HEK293T (cell line): ENCODE data around the gene RHOXF1.
"Not testable (repeated sequence)": the region's sequence is repeated elsewhere in the genome, so short reads cannot be mapped to it uniquely, and the experiment has no call there.

Source experiments
- CTCF ChIA-PET: fragments of 350-600 bp; formaldehyde crosslinking; extraction: SDS; loops from one replicate; lab custom pipeline; 2021; ENCODE audit warnings: antibody characterized with exemption, inconsistent platforms; lab: Yijun Ruan, JAX
- POLR2A ChIA-PET: fragments of 350-600 bp; formaldehyde crosslinking; extraction: SDS; loops from one replicate; lab custom pipeline; 2020; ENCODE audit warnings: antibody characterized with exemption, inconsistent platforms; lab: Yijun Ruan, JAX
- DNase-seq: peaks from one replicate; pipeline ENCODE4 v3.0.0; 2012; ENCODE audit warnings: mixed read lengths; ENCODE audit errors: extremely low spot score
- ARNT ChIP-seq: fragments of 450-650 bp; IDR thresholded peaks from 2 replicates; pipeline ENCODE4 v1.6.1; 2017; ENCODE audit warnings: mild to moderate bottlenecking
- BHLHE40 ChIP-seq: fragments of 450-650 bp; IDR thresholded peaks from 2 replicates; pipeline ENCODE4 v1.6.1; 2016; ENCODE audit warnings: mild to moderate bottlenecking, moderate library complexity, borderline replicate concordance
- CTBP1 ChIP-seq: fragments of 450-650 bp; IDR thresholded peaks from 2 replicates; pipeline ENCODE4 v1.6.1; 2016; ENCODE audit warnings: borderline replicate concordance
- ELF4 ChIP-seq: fragments of 450-650 bp; IDR thresholded peaks from 2 replicates; pipeline ENCODE4 v1.6.1; 2017; ENCODE audit warnings: antibody characterized with exemption
- FOXA1 ChIP-seq: fragments of 450-650 bp; IDR thresholded peaks from 2 replicates; pipeline ENCODE4 v1.6.1; 2016; ENCODE audit warnings: mild to moderate bottlenecking
- FOXK2 ChIP-seq: fragments of 450-650 bp; IDR thresholded peaks from 2 replicates; pipeline ENCODE4 v1.6.1; 2016; ENCODE audit warnings: mild to moderate bottlenecking
- FOXM1 ChIP-seq: fragments of 450-650 bp; IDR thresholded peaks from 2 replicates; pipeline ENCODE4 v1.6.1; 2017; ENCODE audit warnings: mild to moderate bottlenecking, borderline replicate concordance
- HDGF ChIP-seq: fragments of 450-650 bp; IDR thresholded peaks from 2 replicates; pipeline ENCODE4 v1.6.1; 2017; ENCODE audit warnings: antibody characterized with exemption, borderline replicate concordance
- L3MBTL2 ChIP-seq: fragments of 450-650 bp; conservative IDR thresholded peaks from 2 replicates; pipeline ENCODE4 v1.6.1; 2016; ENCODE audit warnings: mild to moderate bottlenecking
- LEF1 ChIP-seq: fragments of 450-650 bp; IDR thresholded peaks from 2 replicates; pipeline ENCODE4 v1.6.1; 2017; ENCODE audit warnings: mild to moderate bottlenecking, borderline replicate concordance
- NFRKB ChIP-seq: fragments of 450-650 bp; IDR thresholded peaks from 2 replicates; pipeline ENCODE4 v1.6.1; 2016; ENCODE audit warnings: mild to moderate bottlenecking, moderate library complexity
- PKNOX1 ChIP-seq: fragments of 450-650 bp; IDR thresholded peaks from 2 replicates; pipeline ENCODE4 v1.6.1; 2016
- SP1 ChIP-seq: fragments of 450-650 bp; IDR thresholded peaks from 2 replicates; pipeline ENCODE4 v1.6.1; 2017
- SUZ12 ChIP-seq: fragments of 450-650 bp; IDR thresholded peaks from 2 replicates; pipeline ENCODE4 v1.6.1; 2016; ENCODE audit warnings: mild to moderate bottlenecking
- TARDBP ChIP-seq: fragments of 450-650 bp; IDR thresholded peaks from 2 replicates; pipeline ENCODE4 v1.6.1; 2016
- ZNF384 ChIP-seq: fragments of 450-650 bp; IDR thresholded peaks from 2 replicates; pipeline ENCODE4 v1.6.1; 2016

Gene RHOXF1

GRCh38 chrX:120120223-120120622 is 4.5 kb upstream of the RHOXF1 start:
- no peak for DNase-seq
- no peak for TF ChIP-seq CTBP1
- no peak for TF ChIP-seq ARNT
- TF ChIP-seq SP1: no peak
- TF ChIP-seq BHLHE40: no peak
- POLR2A ChIA-PET: no interaction called here
- CTCF ChIA-PET: no interaction called here

GRCh38 chrX:120111611-120112010 is 4.1 kb downstream of the RHOXF1 start:
- no peak for DNase-seq
- CTCF ChIA-PET: no interaction called here
- POLR2A ChIA-PET: no interaction called here
- no peak for TF ChIP-seq LEF1
- no peak for TF ChIP-seq BHLHE40

- DNase-seq: no peak
- CTCF ChIA-PET: no interaction called here
- TF ChIP-seq CTBP1: no peak
- no peak for TF ChIP-seq TARDBP
- TF ChIP-seq BHLHE40: no peak
- no peak for TF ChIP-seq PKNOX1
- no peak for TF ChIP-seq SP1
- TF ChIP-seq FOXM1: no peak
- TF ChIP-seq LEF1: no peak
- no peak for TF ChIP-seq FOXA1
- POLR2A ChIA-PET: no interaction called here
These were observed 6.3 kb downstream of the RHOXF1 start for GRCh38 chrX:120109378-120109777.

GRCh38 chrX:120104707-120105106 is 11.0 kb downstream of the RHOXF1 start:
- DNase-seq, CTCF ChIA-PET, POLR2A ChIA-PET: not testable (repeated sequence)

- DNase-seq, CTCF ChIA-PET, POLR2A ChIA-PET: not testable (repeated sequence)
These were observed 14.7 kb downstream of the RHOXF1 start for GRCh38 chrX:120101057-120101456.

GRCh38 chrX:120090208-120090607 is 25.5 kb downstream of the RHOXF1 start:
- CTCF ChIA-PET: interaction anchor here (0.7 to 1.0 kb wide), 2 partner anchors 108 to 362 kb away, joined by 3 to 4 read pairs; no protein-coding TSS in a partner anchor
- no peak for DNase-seq
- TF ChIP-seq ARNT (no peak), ELF4 (no peak), BHLHE40 (no peak), HDGF (no peak), PKNOX1 (no peak), FOXA1 (no peak), SP1 (no peak), L3MBTL2 (no peak), LEF1 (no peak), NFRKB (no peak), SUZ12 (no peak), CTBP1 (no peak), TARDBP (no peak), FOXM1 (no peak), FOXK2 (no peak), ZNF384 (no peak)
- POLR2A ChIA-PET: no interaction called here

- ChIA-PET CTCF (no interaction called here), POLR2A (no interaction called here)
- DNase-seq: no peak
- no peak for TF ChIP-seq BHLHE40
- TF ChIP-seq PKNOX1: no peak
These were observed 28.3 kb downstream of the RHOXF1 start for GRCh38 chrX:120087289-120088017.

GRCh38 chrX:120085553-120086185 is 30.0 kb downstream of the RHOXF1 start:
- DNase-seq, POLR2A ChIA-PET: not testable (repeated sequence)

GRCh38 chrX:120077590-120077989 is 38.1 kb downstream of the RHOXF1 start, which contains the start of gene RHOXF2B:
RHOXF2B (minus strand) TSS chrX:120077690; CDS start chrX:120077552, 138 bp downstream.
- DNase-seq, CTCF ChIA-PET, POLR2A ChIA-PET: not testable (repeated sequence)

More at GRCh38 chrX:120085553-120086185, 30.0 kb downstream of the RHOXF1 start:
- CTCF ChIA-PET: not testable (repeated sequence)

GRCh38 chrX:120066169-120066568 is 49.5 kb downstream of the RHOXF1 start:
- POLR2A ChIA-PET, DNase-seq, CTCF ChIA-PET: not testable (repeated sequence)
